Neural cell (in vitro differentiated cells): Measurements from ENCODE around the gene LRRC3. TPM values are rescaled to one million over a fixed set of nuclear protein-coding genes. Genes with fewer than 3 reads are reported as not detected.

Experiments
- H2AFZ ChIP-seq: fragments of 200-600, 300-800 bp; sonication (generic), shearing (Covaris generic); 2 replicates; pipeline ENCODE4 v1.6.0; 2014; ENCODE audit warnings: low read depth, mild to moderate bottlenecking, antibody characterized with exemption, low read length, moderate library complexity
- H3F3A ChIP-seq: fragments of 200-600 bp; shearing (Covaris generic); 2 replicates; pipeline ENCODE4 v1.6.1; 2016; ENCODE audit warnings: mild to moderate bottlenecking, moderate library complexity, mixed read lengths, antibody characterized with exemption, low read length; ENCODE audit not compliant: insufficient read depth, poor library complexity, severe bottlenecking
- H3K27ac ChIP-seq: fragments of 200-600, 300-800 bp; sonication (generic), shearing (Covaris generic); 2 replicates; pipeline ENCODE4 v1.5.1; 2014; ENCODE audit warnings: mild to moderate bottlenecking, low read length, moderate library complexity
- H3K27me3 ChIP-seq: fragments of 300-800, 200-600 bp; sonication (generic), shearing (Covaris generic); 2 replicates; pipeline ENCODE4 v1.6.0; 2014; ENCODE audit warnings: mild to moderate bottlenecking, low read depth, low read length, moderate library complexity; ENCODE audit not compliant: insufficient read depth
- H3K36me3 ChIP-seq: fragments of 300-800, 200-600 bp; sonication (generic), shearing (Covaris generic); 2 replicates; pipeline ENCODE4 v1.5.1; 2014; ENCODE audit warnings: mild to moderate bottlenecking, antibody characterized with exemption, low read length, moderate library complexity; ENCODE audit not compliant: insufficient read depth
- H3K4me2 ChIP-seq: fragments of 300-800, 200-600 bp; sonication (generic), shearing (Covaris generic); 2 replicates; pipeline ENCODE4 v1.6.0; 2014; ENCODE audit warnings: mild to moderate bottlenecking, low read length
- H3K4me3 ChIP-seq: fragments of 300-800, 200-600 bp; sonication (generic), shearing (Covaris generic); 2 replicates; pipeline ENCODE4 v1.5.1; 2014; ENCODE audit warnings: mild to moderate bottlenecking, low read length, moderate library complexity
- H3K79me2 ChIP-seq: fragments of 200-600 bp; shearing (Covaris generic); replicated peaks from 2 replicates; pipeline ENCODE4 v1.6.0; 2014; ENCODE audit warnings: mild to moderate bottlenecking, low read length, moderate library complexity; ENCODE audit not compliant: insufficient read depth
- H3K9ac ChIP-seq: fragments of 300-800, 200-600 bp; sonication (generic), shearing (Covaris generic); 2 replicates; pipeline ENCODE4 v1.6.1; 2016; ENCODE audit warnings: mild to moderate bottlenecking, low read length, mixed read lengths
- H3K9me2 ChIP-seq: fragments of 200-600 bp; shearing (Covaris generic); 2 replicates; pipeline ENCODE4 v1.6.1; 2016; ENCODE audit warnings: mild to moderate bottlenecking, low read length, mixed read lengths; ENCODE audit not compliant: insufficient read depth
- H3K9me3 ChIP-seq: fragments of 200-600, 300-800 bp; sonication (generic), shearing (Covaris generic); 2 replicates; pipeline ENCODE4 v1.6.1; 2016; ENCODE audit warnings: mild to moderate bottlenecking, mixed run types, low read length, moderate library complexity, mixed read lengths
- H4K20me1 ChIP-seq: fragments of 200-600 bp; shearing (Covaris generic); 2 replicates; pipeline ENCODE4 v1.6.1; 2016; ENCODE audit warnings: mild to moderate bottlenecking, mixed run types; ENCODE audit not compliant: insufficient read depth
- EP300 ChIP-seq: fragments of 450-650 bp; conservative IDR thresholded peaks from 2 replicates; pipeline ENCODE4 v1.6.1; 2014; ENCODE audit warnings: antibody characterized with exemption, mild to moderate bottlenecking, moderate library complexity; ENCODE audit not compliant: poor library complexity, severe bottlenecking
- EZH2 ChIP-seq: fragments of 200-600, 300-800 bp; shearing (Covaris generic), sonication (generic); IDR thresholded peaks from 2 replicates; pipeline ENCODE4 v1.6.1; 2014; ENCODE audit warnings: antibody characterized with exemption, low read length, borderline replicate concordance, mild to moderate bottlenecking; ENCODE audit not compliant: insufficient read depth, poor library complexity, severe bottlenecking
- MXI1 ChIP-seq: fragments of 450-650 bp; conservative IDR thresholded peaks from 2 replicates; pipeline ENCODE4 v1.6.1; 2014; ENCODE audit warnings: antibody characterized with exemption, mild to moderate bottlenecking; ENCODE audit not compliant: poor library complexity, severe bottlenecking
- POLR2AphosphoS5 ChIP-seq: IDR thresholded peaks from 2 replicates; pipeline ENCODE4 v1.6.1; 2012
- RAD21 ChIP-seq: fragments of 450-650 bp; conservative IDR thresholded peaks from 2 replicates; pipeline ENCODE4 v1.6.1; 2014; ENCODE audit warnings: antibody characterized with exemption, mild to moderate bottlenecking, moderate library complexity
- SMC3 ChIP-seq: fragments of 450-650 bp; conservative IDR thresholded peaks from 2 replicates; pipeline ENCODE4 v1.6.1; 2014; ENCODE audit warnings: antibody characterized with exemption, mild to moderate bottlenecking, moderate library complexity; ENCODE audit not compliant: poor library complexity
- TAF1 ChIP-seq: IDR thresholded peaks from 2 replicates; pipeline ENCODE4 v1.6.1; 2012; ENCODE audit warnings: low read depth
- polyA plus RNA-seq: library from polyadenylated mRNA; depleted of rRNA; stranded (reverse); fragments of >200 nt; gene quantifications from 2 replicates; pipeline ENCODE4 v1.2.3, GENCODE V29; 2014
- TF ChIP-seq, protein P1 (sequence below): IDR thresholded peaks from 2 replicates; pipeline ENCODE4 v1.6.1; 2012; ENCODE audit warnings: borderline replicate concordance
- TF ChIP-seq, protein P2 (sequence below): fragments of 450-650 bp; IDR thresholded peaks from 2 replicates; pipeline ENCODE4 v1.5.1; 2014; ENCODE audit warnings: antibody characterized with exemption, mild to moderate bottlenecking, moderate library complexity; ENCODE audit not compliant: poor library complexity, severe bottlenecking

LRRC3 gene
- polyA plus RNA-seq, 1 donor from 2014 or later, result 3.8 TPM

DNA sequence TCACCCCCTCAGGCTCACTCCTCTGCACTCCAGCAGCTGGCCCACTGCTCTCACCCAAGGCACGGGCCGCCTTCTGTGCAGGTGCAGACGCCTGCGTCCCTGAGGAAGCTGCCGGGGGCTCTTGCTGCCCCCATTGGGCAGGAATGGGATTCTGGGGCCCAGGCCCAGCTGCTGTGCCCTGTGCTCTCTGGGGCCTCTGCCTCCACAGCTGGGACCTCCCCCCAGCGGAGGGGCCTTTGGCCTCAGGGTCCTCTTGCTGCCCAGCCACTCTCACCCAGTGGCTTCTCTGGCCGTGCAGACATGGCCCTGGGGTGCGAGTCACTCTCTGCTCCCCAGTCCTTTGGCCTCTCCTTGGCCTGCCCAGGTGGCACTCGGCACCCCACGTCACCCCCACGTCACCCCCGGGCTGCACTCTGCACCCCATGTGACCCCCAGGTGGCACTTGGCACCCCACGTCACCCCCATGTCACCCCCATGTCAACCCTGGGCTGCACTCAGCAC is 19.1 kb upstream of the LRRC3 start:
- Histone ChIP-seq H3K27me3 (no peaks in the 10 kb centered on the region), H3K27ac (no peak overlapping the region), H3K36me3 (no peaks in the 10 kb centered on the region), H3K4me2 (no peak overlapping the region), H3F3A (no peaks in the 10 kb centered on the region), H2AFZ (no peak overlapping the region), H3K9me3 (no peaks in the 10 kb centered on the region), H4K20me1 (no peaks in the 10 kb centered on the region), H3K4me3 (no peak overlapping the region), H3K9ac (no peak overlapping the region), H3K79me2 (no peaks in the 10 kb centered on the region), H3K9me2 (no peaks in the 10 kb centered on the region)
- TF ChIP-seq RAD21, result no peak
- TF ChIP-seq, protein P1, sequence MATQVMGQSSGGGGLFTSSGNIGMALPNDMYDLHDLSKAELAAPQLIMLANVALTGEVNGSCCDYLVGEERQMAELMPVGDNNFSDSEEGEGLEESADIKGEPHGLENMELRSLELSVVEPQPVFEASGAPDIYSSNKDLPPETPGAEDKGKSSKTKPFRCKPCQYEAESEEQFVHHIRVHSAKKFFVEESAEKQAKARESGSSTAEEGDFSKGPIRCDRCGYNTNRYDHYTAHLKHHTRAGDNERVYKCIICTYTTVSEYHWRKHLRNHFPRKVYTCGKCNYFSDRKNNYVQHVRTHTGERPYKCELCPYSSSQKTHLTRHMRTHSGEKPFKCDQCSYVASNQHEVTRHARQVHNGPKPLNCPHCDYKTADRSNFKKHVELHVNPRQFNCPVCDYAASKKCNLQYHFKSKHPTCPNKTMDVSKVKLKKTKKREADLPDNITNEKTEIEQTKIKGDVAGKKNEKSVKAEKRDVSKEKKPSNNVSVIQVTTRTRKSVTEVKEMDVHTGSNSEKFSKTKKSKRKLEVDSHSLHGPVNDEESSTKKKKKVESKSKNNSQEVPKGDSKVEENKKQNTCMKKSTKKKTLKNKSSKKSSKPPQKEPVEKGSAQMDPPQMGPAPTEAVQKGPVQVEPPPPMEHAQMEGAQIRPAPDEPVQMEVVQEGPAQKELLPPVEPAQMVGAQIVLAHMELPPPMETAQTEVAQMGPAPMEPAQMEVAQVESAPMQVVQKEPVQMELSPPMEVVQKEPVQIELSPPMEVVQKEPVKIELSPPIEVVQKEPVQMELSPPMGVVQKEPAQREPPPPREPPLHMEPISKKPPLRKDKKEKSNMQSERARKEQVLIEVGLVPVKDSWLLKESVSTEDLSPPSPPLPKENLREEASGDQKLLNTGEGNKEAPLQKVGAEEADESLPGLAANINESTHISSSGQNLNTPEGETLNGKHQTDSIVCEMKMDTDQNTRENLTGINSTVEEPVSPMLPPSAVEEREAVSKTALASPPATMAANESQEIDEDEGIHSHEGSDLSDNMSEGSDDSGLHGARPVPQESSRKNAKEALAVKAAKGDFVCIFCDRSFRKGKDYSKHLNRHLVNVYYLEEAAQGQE, result no peak
- no peak for TF ChIP-seq EP300
- TF ChIP-seq SMC3, result no peak
- TF ChIP-seq EZH2, result no peak
- TF ChIP-seq, protein P2, sequence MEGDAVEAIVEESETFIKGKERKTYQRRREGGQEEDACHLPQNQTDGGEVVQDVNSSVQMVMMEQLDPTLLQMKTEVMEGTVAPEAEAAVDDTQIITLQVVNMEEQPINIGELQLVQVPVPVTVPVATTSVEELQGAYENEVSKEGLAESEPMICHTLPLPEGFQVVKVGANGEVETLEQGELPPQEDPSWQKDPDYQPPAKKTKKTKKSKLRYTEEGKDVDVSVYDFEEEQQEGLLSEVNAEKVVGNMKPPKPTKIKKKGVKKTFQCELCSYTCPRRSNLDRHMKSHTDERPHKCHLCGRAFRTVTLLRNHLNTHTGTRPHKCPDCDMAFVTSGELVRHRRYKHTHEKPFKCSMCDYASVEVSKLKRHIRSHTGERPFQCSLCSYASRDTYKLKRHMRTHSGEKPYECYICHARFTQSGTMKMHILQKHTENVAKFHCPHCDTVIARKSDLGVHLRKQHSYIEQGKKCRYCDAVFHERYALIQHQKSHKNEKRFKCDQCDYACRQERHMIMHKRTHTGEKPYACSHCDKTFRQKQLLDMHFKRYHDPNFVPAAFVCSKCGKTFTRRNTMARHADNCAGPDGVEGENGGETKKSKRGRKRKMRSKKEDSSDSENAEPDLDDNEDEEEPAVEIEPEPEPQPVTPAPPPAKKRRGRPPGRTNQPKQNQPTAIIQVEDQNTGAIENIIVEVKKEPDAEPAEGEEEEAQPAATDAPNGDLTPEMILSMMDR, result no peak
- TF ChIP-seq MXI1, result no peak
- TF ChIP-seq TAF1, result no peak
- TF ChIP-seq POLR2AphosphoS5, result no peak

DNA sequence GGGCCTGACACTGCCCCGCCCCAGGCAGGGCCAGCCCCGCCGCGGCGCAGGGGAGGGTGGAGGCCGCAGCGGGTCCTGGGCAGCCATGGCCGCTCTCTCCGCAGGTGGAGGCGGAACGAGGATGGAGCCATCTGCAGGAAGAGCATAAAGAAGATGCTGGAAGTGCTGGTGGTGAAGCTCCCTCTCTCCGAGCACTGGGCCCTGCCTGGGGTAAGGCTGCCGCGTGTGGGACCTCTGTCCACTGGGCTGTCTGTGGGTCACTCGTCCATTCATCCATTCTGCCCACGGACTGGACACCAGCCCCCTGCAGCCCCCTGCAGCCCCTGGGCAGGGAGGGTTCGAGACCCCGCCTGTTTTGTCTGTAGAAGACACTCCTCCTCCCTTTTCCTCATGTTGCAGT is 18.4 kb upstream of the LRRC3 start:
- no peak overlapping the region for H3K27ac ChIP-seq
- no peak overlapping the region for H3K4me3 ChIP-seq
- no peak overlapping the region for H3K4me2 ChIP-seq
- TF ChIP-seq, protein P1, result no peak
- TF ChIP-seq RAD21 (no peak), MXI1 (no peak), SMC3 (no peak), TAF1 (no peak), EP300 (no peak), EZH2 (no peak), POLR2AphosphoS5 (no peak)
- TF ChIP-seq, protein P2, result no peak
- H3K79me2 ChIP-seq, result no peaks in the 10 kb centered on the region
- H3K9me3 ChIP-seq, result no peaks in the 10 kb centered on the region
- H3K9me2 ChIP-seq, result no peaks in the 10 kb centered on the region
- no peak overlapping the region for H2AFZ ChIP-seq
- H4K20me1 ChIP-seq, result no peaks in the 10 kb centered on the region
- H3K36me3 ChIP-seq, result no peaks in the 10 kb centered on the region
- H3K27me3 ChIP-seq, result no peaks in the 10 kb centered on the region
- no peaks in the 10 kb centered on the region for H3F3A ChIP-seq
- H3K9ac ChIP-seq, result no peak overlapping the region
